Activated T-cell treated with anti-CD3 and anti-CD28 coated beads, Interleukin-2, amount 50 U/mL, for 1 hour (primary cell): ENCODE data around the gene IFT22.
"Not testable (repeated sequence)": the region's sequence is repeated elsewhere in the genome, so short reads cannot be mapped to it uniquely, and the experiment has no call there.

ENCODE experiments used
- DNase-seq: peaks from one replicate; pipeline ENCODE4 v3.0.0-alpha.2; 2020

The IFT22 gene

GRCh38 chr7:101308245-101309085 is 13.1 kb downstream of the IFT22 start:
- DNase-seq, result peak; percentile 38

- no peak for DNase-seq
Measured at GRCh38 chr7:101306307-101306706, 15.3 kb downstream of the IFT22 start.

GRCh38 chr7:101303102-101303701 is 18.4 kb downstream of the IFT22 start:
- DNase-seq, result no peak

DNA sequence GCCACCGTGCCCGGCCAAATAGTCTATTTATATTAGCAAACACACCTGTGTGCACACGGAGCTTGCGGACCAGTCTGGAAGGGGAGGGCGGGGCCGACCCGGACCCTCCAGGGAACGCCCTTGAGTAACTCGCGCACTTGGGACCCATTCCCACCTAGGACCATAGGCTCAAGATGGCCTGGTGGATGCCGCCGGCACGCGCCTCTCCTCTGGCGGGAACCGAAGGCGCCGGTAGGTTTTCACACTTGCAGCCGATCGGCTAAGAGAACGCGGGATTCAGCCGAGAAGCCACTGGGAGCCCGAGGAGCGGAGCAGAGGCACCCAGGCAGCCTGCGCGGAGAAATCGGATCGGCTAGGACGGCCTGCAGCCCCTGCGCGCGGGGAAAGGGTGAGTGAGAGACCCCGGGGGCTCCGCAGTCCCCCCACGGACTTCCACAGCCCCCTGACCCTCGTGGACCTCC is 18.9 kb downstream of the IFT22 start:
- DNase-seq, result no peak

DNA sequence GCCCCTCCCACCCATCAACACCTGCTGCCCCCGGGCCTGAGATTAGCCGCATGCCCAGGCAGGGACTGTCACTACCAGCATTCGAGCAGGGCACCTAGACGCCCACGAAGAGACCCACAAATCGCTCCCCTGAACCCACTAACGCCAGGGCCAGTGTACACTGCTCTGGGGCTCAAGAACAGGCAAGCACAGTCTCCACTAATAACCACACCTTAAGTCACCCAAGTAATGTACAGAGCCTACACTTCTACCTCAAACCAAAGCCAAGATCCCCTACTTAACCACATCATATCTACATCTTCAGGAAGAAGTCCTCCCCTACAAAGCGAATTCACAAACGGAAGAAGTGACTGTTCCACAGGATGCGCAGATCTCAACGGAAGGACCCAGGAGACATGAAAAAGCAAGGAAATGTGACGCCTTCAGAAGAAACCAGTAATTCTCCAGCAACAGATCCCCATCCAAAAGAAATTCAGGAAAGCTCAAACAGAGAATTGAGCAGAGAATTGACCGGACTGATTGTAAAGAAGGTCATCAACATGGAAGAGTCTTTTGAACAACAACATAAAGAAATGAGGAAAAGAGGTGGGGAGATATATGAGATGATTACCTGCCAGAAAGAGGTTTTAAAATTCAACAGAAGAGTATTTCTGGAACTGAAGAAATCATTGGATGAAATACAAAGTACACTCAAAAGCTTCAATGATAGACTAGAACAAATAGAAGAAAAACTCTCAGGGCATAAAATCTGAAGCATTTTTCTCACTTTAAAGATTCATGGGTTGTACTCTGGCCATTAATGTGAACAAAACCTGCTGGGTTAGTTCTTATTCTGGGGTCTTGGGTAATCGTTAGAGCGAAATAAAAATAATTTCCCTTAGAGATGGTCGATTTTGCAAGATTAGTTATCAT is 20.9 kb downstream of the IFT22 start:
- no peak for DNase-seq

DNA sequence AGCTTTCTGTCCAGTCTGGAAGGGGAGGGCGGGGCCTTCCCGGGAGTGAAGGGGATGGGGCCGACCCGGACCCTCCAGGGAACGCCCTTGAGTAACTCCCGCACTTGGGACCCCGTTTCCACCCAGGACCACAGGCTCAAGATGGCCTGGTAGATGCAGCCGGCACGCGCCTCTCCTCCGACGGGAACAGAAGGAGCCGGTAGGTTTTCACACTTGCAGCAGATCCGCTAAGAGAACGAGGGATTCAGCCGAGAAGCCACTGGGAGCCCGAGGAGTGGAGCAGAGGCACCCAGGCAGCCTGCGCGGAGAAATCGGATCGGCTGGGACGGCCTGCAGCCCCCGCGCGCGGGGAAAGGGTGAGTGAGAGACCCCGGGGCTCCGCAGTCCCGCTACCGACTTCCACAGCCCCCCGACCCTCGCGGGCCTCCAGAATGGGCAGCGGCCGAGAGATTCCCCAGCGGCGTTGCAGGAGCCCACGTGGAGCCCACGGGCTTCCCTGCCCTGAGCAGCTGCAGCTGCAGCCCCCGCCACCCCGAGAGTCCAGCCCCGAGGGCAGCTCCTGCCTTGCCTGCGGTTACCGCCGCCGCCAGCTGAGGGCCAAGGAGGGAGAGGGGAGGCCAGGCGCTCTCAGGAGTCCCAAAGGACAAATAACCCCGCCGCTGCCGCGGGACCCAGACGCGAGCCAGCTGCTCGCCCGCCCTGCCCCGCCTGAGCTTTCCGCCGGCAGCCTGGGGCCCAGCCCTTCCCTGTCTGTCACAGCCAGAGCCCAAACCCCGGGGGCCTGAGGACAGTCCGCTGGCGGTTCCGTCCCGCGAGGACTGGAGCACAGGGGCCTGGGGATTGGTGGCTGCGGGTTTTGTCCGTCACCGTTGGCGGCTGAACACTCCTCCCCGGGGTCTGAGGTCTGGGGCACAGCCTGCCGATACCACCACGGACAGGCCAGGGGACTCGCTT is 21.8 kb downstream of the IFT22 start:
- no peak for DNase-seq

GRCh38 chr7:101294832-101295121 is 26.8 kb downstream of the IFT22 start:
- DNase-seq, result no peak

DNA sequence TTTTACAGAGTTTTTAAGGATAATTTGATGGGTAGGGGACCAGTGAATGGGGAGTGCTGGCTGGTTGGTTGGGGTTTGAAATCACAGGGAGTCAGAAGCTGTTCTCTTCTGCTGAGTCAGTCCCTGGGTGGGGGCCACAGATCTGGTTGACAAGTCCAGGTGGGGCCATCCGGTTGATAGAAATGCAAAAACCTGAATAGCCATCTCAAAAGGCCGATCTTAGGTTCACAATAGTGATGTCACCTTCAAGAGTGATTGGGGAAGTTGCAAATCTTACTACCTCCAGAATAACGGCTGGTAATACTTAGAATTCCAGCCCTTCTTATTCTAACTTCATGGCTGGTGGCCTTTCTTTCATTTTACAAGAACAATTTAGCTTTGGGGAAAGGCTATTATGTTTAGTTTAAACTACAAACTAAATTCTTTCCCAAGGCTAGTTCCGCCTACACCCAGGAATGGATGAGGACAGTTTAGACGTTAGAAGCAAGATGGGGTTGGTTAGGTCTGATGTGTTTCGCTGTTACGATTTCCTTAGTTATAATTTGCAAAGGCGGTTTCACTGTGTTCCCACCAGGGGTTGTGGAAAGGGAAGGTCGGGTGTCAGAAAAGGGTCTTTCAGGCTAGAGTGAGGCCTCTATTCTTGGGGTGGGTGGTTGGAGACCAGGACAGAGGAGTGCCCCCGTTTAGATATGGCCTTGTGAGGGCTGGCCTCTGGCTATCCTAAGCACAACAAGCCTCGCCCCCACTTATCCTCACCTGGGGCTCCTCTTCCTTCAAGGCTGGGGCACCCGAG is 27.4 kb downstream of the IFT22 start:
- DNase-seq, result no peak

GRCh38 chr7:101293069-101294021 is 28.3 kb downstream of the IFT22 start:
- DNase-seq, result not testable (repeated sequence)

- DNase-seq, result not testable (repeated sequence)
Measured at GRCh38 chr7:101292566-101292965, 29.0 kb downstream of the IFT22 start.

DNA sequence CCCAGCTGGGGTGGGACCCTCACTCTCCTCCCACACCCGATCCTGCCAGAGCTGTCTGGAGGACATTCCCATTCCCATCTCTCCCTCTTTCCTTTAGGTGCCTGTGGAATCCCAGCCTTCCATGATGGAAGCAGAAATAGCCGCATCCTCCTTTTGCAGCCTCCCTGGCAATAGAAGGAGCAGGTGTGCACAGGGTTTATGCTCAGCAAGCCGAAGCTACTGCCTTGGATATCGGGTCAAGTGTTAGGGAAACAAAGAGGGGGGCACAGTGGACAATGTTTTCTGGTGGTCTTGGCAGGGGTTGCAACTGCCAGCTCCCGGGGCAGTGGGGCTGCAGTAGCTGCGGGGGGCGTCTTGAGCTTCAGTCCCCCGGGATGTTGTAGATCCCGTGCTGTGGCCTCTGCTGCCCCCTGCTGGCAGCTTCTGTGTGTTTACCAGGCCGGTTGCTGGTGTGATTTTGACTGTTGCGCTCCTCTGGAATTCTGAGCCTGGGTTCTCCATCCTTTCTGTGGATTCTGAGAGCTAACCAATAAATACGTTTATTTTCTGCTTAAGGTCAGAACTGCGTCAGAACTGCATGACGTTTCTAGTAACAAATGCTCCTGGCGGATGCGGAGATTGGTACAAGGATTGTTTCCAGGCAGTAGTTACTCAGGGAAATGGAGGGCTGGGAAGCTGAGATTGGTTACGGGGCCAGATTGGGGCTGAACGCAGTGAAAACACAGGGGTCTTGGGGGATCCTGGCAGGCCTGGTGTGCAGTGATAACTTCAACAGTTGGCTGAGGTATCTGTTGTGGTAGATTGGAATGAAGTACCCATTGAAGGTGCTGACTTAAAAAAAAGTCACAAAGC is 31.2 kb downstream of the IFT22 start:
- DNase-seq, result peak; percentile 71

- DNase-seq, result not testable (repeated sequence)
Measured at GRCh38 chr7:101289687-101290086, 31.9 kb downstream of the IFT22 start.

DNA sequence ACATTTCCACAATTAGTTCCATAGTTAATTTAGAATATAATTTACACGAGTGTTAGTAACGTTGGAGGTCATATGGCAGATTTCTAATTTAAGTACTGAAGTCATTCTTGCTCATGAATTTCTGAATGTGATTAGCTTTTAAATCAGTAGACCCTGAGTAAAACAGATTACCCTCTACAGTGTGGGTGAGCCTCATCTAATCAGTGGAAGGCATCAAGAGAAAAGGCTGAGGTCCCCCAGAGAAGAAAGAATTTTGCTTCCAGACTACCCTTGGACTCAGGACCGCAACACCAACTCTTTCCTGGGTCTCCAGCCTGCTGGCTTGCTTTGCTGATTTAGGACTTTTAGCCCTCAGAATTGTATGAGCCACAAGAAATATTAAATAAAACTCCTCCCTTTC is 33.2 kb downstream of the IFT22 start:
- no peak for DNase-seq

- no peak for DNase-seq
Measured at GRCh38 chr7:101287032-101287431, 34.6 kb downstream of the IFT22 start.

DNA sequence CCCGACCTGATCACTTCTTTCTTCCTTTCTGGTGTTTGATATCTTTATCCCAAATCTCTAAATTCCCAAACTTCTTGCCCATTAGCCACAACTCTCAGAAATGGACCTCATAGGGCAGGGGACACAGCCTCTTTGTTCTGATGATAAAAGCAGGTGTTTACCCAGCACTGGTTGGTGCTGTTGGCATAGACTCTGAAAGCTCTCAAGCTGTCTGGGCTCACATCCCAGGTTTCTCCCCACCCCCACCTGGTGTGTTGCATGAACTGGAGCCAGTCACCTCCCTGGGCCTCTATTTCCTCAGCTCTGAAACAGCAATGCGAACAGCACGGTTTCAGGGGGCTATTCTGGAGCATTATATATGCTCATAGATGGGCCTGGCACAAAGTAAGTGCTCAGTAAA is 35.7 kb downstream of the IFT22 start:
- DNase-seq, result not testable (repeated sequence)

DNA sequence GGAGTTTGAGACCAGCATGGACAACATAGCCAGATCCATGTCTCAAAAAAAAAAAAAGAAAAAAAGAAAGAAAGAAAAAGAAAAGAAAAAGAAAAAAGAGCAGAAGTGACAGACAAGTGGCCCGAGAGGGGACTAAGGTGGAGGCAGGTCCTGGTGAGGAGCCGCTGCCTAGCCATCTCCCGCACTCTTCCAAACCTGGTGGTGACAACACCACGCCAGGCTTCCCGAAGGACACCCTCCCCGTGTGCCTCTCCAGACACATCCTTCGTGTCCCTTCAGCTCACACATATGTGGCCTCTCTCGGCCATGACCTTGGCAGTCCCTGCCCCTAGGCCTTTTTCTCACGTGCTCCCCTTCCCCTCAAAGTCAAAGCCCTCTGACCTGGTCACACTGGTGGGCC is 36.4 kb downstream of the IFT22 start:
- DNase-seq, result no peak

- not testable (repeated sequence) for DNase-seq
Measured at GRCh38 chr7:101280912-101281311, 40.7 kb downstream of the IFT22 start.

GRCh38 chr7:101278461-101279292 is 42.9 kb downstream of the IFT22 start:
- DNase-seq, result no peak
